ENCODE measurements around the gene C1QL1.

Gene C1QL1

DNA sequence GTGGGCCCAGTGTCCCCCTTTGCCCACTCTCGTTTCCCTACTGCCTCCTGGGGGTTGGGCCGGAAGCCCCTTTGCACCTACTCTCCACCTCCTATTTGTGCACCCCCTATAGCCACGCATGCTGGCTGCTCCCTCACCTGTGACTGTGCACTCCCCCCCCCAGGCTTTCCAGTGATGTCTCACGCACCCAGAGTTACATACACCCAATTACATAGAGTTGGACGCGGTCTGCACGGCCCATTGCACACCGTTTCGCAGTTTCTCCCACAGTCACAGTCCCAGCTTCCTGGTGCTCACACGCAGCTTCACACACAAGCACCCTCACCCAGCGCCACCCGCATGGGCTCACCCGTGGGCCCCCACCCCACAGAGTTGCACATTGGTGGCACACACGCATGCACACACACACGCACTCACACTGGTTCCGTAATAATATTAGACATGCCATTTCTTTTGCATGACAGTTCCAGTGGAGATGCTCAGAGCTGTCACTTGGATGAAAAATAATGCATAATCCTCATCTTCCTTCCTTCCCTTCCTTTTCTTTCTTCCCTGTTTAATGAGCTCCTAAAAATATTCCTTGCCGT, 21.5 kb upstream of the C1QL1 start:
- DNase-seq (ENCODE audit: low read depth in 2 of 2), result no peak

DNA sequence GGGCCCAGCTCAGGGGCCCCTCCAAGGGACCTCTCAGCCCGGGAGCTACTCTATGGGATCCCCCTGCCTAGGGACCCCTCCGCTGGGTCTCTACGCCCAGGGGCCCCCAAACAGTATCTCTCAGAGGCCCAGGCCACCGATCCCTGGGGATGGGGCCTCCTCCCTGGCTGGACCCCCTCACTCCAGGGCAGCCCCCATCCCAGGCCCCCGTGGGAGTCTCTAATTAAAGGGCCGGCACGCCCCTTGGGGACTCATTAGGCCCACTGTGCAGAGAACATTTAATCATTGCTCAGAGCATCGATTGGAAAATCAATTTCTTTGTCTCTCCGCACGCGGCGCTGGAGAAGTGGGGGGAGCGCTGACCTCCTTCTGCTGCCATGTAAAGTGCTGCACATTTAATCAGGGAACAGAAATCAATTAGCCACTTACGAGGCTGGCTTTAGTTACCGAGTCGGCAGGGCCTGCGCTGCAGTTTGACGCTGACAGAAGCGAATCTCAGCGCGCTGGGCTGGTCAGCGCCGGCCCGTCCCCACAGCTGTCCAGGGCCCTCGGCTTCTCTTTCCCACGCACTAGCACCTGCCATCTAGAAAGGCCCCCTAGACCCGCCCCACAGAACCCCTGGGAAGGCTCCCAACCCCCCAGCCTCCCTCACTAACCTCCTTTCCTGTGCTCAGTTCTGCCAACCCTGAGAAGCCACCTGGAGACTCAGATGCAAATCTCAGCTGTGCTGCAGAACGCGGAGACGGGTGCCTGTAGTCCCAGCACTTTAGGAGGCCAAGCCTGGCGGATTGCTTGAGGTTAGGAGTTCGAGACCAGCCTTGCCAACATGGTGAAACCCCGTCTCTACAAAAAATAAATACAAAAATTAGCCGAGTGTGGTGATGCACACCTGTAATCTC, 20.2 kb upstream of the C1QL1 start:
- DNase-seq (ENCODE audit: low read depth in 2 of 2), result no peak

- DNase-seq (ENCODE audit: low read depth in 2 of 2), result no peak
Measured at GRCh38 chr17:44983563-44983962, 15.5 kb upstream of the C1QL1 start.

- DNase-seq (ENCODE audit: low read depth in 2 of 2), result no peak
Measured at GRCh38 chr17:44982113-44982702, 14.1 kb upstream of the C1QL1 start.

- DNase-seq (ENCODE audit: low read depth in 2 of 2), result no peak
Measured at GRCh38 chr17:44981221-44981968, 13.3 kb upstream of the C1QL1 start.

GRCh38 chr17:44979426-44979995, 11.4 kb upstream of the C1QL1 start:
- no peak for DNase-seq (ENCODE audit: low read depth in 2 of 2)

DNA sequence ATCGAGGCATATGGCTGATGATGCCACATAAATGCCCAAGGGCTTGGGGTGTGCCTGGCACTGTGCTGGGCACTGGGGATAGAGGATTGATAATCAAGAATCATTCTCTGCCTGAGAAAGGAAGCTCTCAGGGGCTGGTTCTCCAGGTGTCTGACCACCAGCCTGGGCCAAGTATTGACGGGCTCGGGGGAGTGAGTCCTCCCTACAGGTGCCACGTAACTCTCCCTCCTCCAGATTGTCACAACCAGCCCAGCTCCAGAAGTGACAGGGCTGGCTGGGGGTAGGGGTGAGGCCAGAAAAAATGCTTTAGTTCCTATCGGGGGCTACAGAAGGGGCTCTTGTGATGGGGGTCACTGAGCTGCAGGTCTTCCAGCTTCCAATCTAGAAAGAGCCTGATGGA, 10.7 kb upstream of the C1QL1 start:
- no peak for DNase-seq (ENCODE audit: low read depth in 2 of 2)

- no peak for DNase-seq (ENCODE audit: low read depth in 2 of 2)
Measured at GRCh38 chr17:44977814-44978550, 9.9 kb upstream of the C1QL1 start.

GRCh38 chr17:44977065-44977464, 9.0 kb upstream of the C1QL1 start:
- no peak for DNase-seq (ENCODE audit: low read depth in 2 of 2)

GRCh38 chr17:44976206-44976605, 8.1 kb upstream of the C1QL1 start:
- no peak for DNase-seq (ENCODE audit: low read depth in 2 of 2)

DNA sequence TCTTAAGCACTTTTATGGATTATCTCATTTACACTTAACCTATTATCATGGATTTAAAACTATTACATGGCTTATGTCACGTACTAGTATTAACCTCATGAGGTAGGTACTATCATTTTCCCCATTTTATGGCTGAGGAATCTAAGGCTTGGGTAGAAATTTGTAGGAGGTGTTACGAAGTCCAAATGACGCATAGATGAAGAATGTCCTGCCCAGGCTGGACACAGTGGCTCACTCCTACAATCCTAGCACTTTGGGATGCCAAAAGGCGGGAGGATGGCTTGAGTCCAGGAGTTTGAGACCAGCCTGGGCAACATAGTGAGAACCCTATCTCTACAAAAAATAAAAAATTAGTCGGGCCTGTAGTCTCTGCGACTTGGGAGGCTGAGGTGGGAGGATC, 4.8 kb upstream of the C1QL1 start:
- DNase-seq (ENCODE audit: low read depth in 2 of 2), result no peak

GRCh38 chr17:44971776-44972483, 3.8 kb upstream of the C1QL1 start:
- DNase-seq (ENCODE audit: low read depth in 2 of 2), result no peak

GRCh38 chr17:44970136-44970741, 2.1 kb upstream of the C1QL1 start:
- no peak for DNase-seq (ENCODE audit: low read depth in 2 of 2)

DNA sequence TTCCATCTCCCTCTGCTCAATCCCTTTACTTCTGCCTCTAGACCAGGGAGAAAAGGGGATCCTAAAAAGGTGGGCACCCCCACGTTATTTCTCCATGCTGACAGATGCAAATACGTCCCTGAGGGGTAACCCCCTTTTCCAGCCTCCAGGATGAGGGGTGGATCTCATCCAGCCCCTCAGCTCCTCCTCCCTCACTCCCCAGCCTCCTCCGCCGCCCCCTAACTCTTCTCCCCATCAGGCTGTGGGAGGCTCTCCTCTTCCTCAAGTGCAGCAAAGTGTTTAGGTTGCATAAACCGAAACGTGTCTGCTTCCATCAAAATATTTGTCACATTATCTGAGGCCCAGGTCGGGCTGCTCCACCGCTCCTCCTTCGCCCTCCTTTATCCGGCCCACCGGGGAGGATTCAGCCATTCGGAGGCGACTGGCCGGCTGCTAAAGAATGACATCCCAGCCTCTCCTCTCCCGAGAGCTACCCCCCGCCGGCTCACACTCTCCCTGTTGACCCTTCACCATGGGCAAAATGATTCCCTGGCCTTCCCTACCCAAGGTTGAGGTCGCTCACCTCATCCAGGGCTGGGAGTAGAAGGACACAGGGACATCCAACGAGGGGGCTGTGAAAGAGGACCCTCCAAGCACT, 1.2 kb upstream of the C1QL1 start:
- DNase-seq (ENCODE audit: low read depth in 2 of 2), result no peak

DNA sequence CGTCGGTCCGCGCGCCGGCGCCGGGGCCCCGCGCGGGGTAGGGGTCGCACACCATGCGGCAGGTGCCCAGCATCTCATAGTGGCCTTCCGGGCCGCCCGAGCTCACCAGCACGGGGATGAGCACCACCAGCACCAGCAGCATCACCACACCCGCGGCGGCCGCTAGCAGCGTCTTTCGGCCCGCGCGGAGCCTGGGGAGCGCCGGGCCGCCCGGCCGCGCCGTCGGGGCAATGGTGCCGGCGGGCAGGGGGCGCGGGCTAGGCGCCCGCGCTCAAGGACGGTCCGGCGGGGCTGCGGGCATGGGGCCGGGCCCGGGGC, 237 bp downstream of the C1QL1 start:
- DNase-seq (ENCODE audit: low read depth in 2 of 2), result no peak

GRCh38 chr17:44967026-44967906, 837 bp downstream of the C1QL1 start:
- DNase-seq (ENCODE audit: low read depth in 2 of 2), result no peak

- no peak for DNase-seq (ENCODE audit: low read depth in 2 of 2)
Measured at GRCh38 chr17:44966348-44967025, 1.6 kb downstream of the C1QL1 start.

Data from stimulated activated CD8-positive, alpha-beta memory T cell treated with anti-CD3 and anti-CD28 coated beads, Interleukin-7, amount 100 ng/mL, for 1 hour (primary cell).